Activated naive CD4-positive, alpha-beta T cell treated with anti-CD3 and anti-CD28 coated beads, Interleukin-2, amount 50 U/mL, for 72 hours (primary cell): Measurements from ENCODE around the gene NINJ2. TPM values are rescaled to one million over a fixed set of nuclear protein-coding genes. Genes with fewer than 3 reads are reported as not detected.

ENCODE experiments used
- ATAC-seq, 2 donors: fragments of 150-1000 bp; cut with Tn5 transposase; 2 replicates each; pipeline ENCODE4 v1.10.0; 2021; ENCODE audit warnings: mild to moderate bottlenecking in 2 of 2, moderate library complexity in 2 of 2
- DNase-seq, 2 donors: peaks; one replicate each; pipeline ENCODE4 v3.0.0; 2021 to 2022; ENCODE audit warnings: low spot score in 2 of 2
- H3K27ac Mint-ChIP-seq, 2 donors: one replicate each; pipeline ENCODE4 v1.8.0; 2022; ENCODE audit warnings: mild to moderate bottlenecking in 2 of 2, mixed read lengths in 2 of 2
- H3K36me3 Mint-ChIP-seq, 2 donors: one replicate each; pipeline ENCODE4 v1.8.0; 2022; ENCODE audit warnings: mixed read lengths in 2 of 2
- H3K9me3 Mint-ChIP-seq, 2 donors: one replicate each; pipeline ENCODE4 v1.8.0; 2022; ENCODE audit warnings: mixed read lengths in 2 of 2
- total RNA-seq, 2 donors: library from RNA; stranded (reverse); gene quantifications; one replicate each; pipeline ENCODE4 v1.2.3, GENCODE V29; 2022

Gene NINJ2
- total RNA-seq, 2 donors from 2014 or later, result 1.4 to 6.1 TPM

DNA sequence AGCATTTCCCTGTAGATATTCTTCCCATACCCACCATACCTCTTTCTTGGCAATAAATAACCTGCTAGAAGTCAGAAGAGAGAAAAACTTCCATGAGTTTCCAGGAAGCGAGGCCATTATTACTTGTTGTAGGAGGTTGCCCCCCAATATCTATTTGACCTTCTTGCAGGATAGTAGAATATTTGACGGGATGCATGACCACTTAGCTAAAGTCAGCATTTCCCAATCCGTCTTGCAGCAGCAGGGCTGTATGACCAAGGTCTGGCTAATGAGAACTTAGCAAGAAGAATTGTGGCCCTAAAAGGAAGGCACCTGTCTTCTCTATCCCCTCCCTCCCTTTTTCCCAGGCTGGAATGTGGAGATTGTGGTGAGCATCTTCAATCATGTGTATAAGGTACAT, 51.5 kb downstream of the NINJ2 start:
- no peaks in the 10 kb centered on the region for H3K36me3 Mint-ChIP-seq

DNA sequence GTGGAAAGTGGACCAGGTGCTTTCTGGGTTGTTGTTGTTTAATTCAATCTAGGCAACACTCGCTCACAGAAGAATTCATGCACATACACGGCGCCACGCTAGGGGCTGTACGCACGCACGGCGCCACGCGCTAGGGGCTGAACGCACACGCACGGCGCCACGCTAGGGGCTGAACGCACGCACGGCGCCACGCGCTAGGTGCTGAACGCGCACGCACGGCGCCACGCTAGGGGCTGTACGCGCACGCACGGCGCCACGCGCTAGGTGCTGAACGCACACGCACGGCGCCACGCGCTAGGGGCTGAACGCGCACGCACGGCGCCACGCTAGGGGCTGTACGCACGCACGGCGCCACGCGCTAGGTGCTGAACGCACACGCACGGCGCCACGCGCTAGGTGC, 54.3 kb downstream of the NINJ2 start:
- ATAC-seq (no peak), DNase-seq (no peak)
- Mint-ChIP-seq H3K36me3 (no peaks in the 10 kb centered on the region), H3K27ac (no peak overlapping the region), H3K9me3 (no peaks in the 10 kb centered on the region)

More for the DNA sequence above, 51.5 kb downstream of the NINJ2 start:
- Mint-ChIP-seq H3K27ac (peak overlapping the region in 1 of 2 donors; percentile 20), H3K9me3 (no peaks in the 10 kb centered on the region)
- ATAC-seq, result no peak
- no peak for DNase-seq

- no peaks in the 10 kb centered on the region for H3K9me3 Mint-ChIP-seq
- no peak overlapping the region for H3K27ac Mint-ChIP-seq
- no peak for DNase-seq
- H3K36me3 Mint-ChIP-seq, result no peaks in the 10 kb centered on the region
- ATAC-seq, result no peak
Observed at GRCh38 chr12:608413-608812, 54.8 kb downstream of the NINJ2 start.

DNA sequence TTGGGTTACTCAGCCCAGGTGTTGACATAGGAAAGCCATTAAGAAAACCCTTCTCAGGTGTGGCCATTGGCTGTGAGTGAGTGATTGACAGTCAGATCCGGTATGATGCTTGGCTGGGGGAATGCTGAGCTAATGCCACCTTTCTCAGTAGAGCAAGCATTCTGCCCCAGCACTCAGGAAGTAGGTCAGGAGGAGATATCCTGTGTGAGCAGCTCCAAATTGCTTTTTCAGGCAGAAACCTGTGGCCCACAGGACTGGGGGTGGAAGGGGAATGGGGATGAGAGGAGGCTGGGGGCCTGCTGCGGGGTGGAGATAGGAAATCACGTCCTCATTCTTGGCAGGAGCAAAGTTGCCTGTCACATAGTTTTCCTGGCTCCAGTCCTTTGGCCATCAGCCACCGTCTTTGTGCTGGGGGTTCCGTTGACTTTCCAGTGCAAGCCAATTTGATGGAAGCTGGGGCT, 55.7 kb downstream of the NINJ2 start:
- Mint-ChIP-seq H3K27ac (no peak overlapping the region), H3K9me3 (no peaks in the 10 kb centered on the region), H3K36me3 (no peaks in the 10 kb centered on the region)
- DNase-seq, result no peak
- no peak for ATAC-seq

DNA sequence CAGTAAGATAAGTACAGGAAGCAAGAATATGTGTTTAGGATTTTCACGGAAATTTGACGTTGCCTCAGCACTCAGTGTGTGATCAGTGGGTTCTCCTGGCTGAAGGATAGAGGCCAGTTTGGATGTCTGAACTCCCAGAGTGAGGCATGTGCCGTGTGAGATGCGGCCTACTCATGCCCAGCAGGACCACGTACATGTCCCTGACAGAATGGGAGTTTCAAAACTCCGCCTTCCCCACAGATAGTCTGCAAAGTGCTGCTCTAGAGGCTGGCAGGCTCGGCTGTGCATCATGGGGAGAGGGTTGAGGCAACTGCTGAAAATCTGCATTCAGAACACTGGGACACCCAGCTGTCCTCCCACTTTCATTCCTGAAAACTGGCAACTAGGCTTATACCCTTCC, 58.3 kb downstream of the NINJ2 start:
- no peaks in the 10 kb centered on the region for H3K9me3 Mint-ChIP-seq
- no peak overlapping the region for H3K27ac Mint-ChIP-seq
- H3K36me3 Mint-ChIP-seq, result no peaks in the 10 kb centered on the region
- ATAC-seq, result no peak
- no peak for DNase-seq

DNA sequence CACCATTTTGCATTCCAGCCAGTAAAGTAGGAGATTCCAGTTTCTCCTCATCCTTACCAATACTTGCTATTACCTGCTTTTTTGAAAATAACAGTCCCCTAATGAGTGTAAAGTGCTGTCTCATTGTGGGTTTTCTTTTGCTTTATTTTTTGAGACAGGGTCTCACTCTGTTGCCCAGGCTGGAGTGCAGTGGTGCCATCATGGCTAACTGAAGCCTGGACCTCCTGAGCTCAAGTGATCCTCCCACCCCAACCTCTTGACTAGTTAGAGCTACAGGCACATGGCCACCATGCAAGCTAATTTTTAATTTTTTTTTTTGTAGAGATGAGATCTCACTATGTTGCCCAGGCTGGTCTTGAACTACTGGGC, 60.6 kb downstream of the NINJ2 start:
- no peak for ATAC-seq
- no peaks in the 10 kb centered on the region for H3K36me3 Mint-ChIP-seq
- H3K9me3 Mint-ChIP-seq, result no peaks in the 10 kb centered on the region
- no peak overlapping the region for H3K27ac Mint-ChIP-seq
- no peak for DNase-seq

GRCh38 chr12:601976-602699, 61.1 kb downstream of the NINJ2 start:
- no peak for DNase-seq
- no peaks in the 10 kb centered on the region for H3K9me3 Mint-ChIP-seq
- ATAC-seq, result no peak
- no peak overlapping the region for H3K27ac Mint-ChIP-seq
- no peaks in the 10 kb centered on the region for H3K36me3 Mint-ChIP-seq

DNA sequence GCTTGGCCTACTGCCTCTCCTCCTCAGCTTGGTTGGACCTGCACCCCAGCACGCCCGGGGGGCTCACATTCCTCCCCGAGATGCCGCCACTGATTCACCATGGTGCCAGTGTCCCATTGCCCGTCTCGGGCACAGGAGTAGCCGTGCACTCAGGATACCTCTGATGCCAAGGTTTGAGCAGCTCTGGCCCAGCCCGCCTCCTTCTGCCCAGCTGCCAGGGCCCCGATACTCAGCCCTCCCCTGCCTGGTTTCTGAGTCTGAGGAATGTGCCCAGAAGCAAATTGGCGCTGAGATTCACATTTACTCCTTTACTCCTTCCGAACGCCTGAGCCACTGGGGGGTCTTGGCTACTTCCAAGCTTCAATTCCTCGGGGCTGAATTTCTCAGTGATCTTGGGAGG, 63.5 kb downstream of the NINJ2 start:
- no peak for DNase-seq
- H3K36me3 Mint-ChIP-seq, result no peaks in the 10 kb centered on the region
- no peaks in the 10 kb centered on the region for H3K9me3 Mint-ChIP-seq
- ATAC-seq, result no peak
- no peak overlapping the region for H3K27ac Mint-ChIP-seq

GRCh38 chr12:597926-598568, 65.2 kb downstream of the NINJ2 start:
- no peak overlapping the region for H3K27ac Mint-ChIP-seq
- ATAC-seq (no peak), DNase-seq (no peak)
- H3K36me3 Mint-ChIP-seq, result no peaks in the 10 kb centered on the region
- H3K9me3 Mint-ChIP-seq, result no peaks in the 10 kb centered on the region

- ATAC-seq (no peak), DNase-seq (no peak)
- Mint-ChIP-seq H3K9me3 (no peaks in the 10 kb centered on the region), H3K36me3 (no peaks in the 10 kb centered on the region), H3K27ac (no peak overlapping the region)
Observed at GRCh38 chr12:593396-594270, 69.6 kb downstream of the NINJ2 start.

GRCh38 chr12:592024-592505, 71.2 kb downstream of the NINJ2 start:
- DNase-seq (peak in 1 of 2 donors; percentile 14), ATAC-seq (no peak)
- Mint-ChIP-seq H3K36me3 (peaks cover 0 to 5% of the 10 kb centered on the region in 2 donors), H3K9me3 (peaks cover 0 to 6% of the 10 kb centered on the region in 2 donors), H3K27ac (no peak overlapping the region)

DNA sequence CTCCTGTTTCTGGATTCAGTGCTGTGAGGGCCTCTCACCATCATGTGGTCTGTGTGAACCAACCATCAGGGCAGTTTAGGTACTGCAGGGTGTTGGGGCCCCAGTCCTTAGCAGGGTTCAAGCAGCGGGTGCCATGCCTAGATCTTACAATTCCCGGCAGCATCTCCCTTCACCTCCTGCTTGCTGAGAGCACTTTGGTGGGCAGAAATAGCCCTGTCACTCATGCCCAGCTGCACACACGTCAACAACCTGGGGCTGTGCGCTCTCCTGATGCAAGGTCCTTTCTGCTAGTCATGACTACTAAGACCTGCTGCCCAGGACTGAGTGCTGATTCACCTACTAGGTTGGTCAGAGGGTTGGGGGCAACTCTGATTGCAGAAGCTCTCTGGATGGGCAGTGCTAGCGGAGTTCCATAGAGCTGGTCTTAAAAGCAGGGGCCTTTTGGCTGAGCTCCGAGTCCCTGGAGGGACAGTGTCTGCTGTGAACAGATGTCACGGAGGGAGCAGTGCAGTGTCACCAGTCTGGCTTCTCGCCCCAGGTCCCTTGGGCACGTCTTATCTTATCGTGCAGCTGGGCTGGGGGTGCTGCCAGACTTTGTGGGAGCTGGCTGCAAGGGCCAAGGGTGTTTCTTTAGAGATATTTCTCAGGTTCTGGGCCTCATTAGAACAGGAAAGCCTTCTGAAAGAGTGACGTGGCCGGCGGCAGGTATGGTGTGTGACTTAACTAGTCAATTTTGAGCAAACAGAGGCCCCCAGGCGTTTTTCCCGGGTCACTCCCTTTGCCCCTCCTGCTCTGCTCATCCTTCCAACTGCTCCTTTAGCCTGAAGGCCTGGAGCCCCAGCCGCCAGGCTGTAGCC, 71.8 kb downstream of the NINJ2 start:
- DNase-seq, result peak in 1 of 2 donors; percentile 33
- no peak for ATAC-seq
- peaks cover 0 to 6% of the 10 kb centered on the region in 2 donors for H3K9me3 Mint-ChIP-seq
- no peak overlapping the region for H3K27ac Mint-ChIP-seq
- H3K36me3 Mint-ChIP-seq, result peaks cover 0 to 5% of the 10 kb centered on the region in 2 donors

GRCh38 chr12:590206-590750, 73.0 kb downstream of the NINJ2 start:
- Mint-ChIP-seq H3K36me3 (peaks cover 0 to 5% of the 10 kb centered on the region in 2 donors), H3K27ac (no peak overlapping the region), H3K9me3 (peaks cover 0 to 6% of the 10 kb centered on the region in 2 donors)
- no peak for ATAC-seq
- peak in 1 of 2 donors; percentile 39 for DNase-seq

DNA sequence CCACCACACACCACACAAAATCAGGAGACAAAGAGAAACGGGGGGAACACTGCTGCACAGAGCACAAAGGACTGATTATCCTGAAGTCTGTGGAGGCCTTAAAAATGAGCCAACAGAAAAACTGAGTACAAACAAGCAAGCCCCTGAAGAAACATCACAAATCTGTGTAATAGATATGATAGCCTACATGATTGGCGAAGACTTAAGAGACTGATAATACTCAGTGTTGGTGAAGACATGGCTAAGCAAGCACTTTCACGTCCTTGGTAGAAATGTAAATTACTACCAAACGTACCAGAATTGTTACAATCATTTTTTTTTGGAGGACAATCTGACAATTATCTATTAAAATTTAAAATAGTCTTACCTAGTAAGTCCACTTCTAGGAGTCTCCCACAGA, 74.6 kb downstream of the NINJ2 start:
- DNase-seq (no peak), ATAC-seq (no peak)
- Mint-ChIP-seq H3K27ac (no peak overlapping the region), H3K9me3 (peaks cover 0 to 6% of the 10 kb centered on the region in 2 donors), H3K36me3 (peaks cover 0 to 5% of the 10 kb centered on the region in 2 donors)

DNA sequence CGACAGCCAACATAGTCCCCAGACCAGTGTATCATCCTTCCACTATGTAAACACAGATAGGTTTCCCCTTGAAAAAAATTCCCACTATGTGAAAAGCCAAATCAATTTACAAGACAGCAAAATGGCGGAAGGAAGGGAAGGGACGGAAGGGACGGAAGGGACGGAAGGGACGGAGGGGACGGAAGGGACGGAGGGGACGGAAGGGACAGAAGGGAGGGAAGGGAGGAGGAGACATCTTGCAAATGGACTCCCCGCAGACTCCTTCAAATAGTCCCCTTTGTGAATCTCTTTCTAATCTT, 75.3 kb downstream of the NINJ2 start:
- DNase-seq, result peak in 1 of 2 donors; percentile 3
- Mint-ChIP-seq H3K36me3 (peaks cover 0 to 5% of the 10 kb centered on the region in 2 donors), H3K27ac (no peak overlapping the region), H3K9me3 (peaks cover 0 to 6% of the 10 kb centered on the region in 2 donors)
- ATAC-seq, result no peak
